Effector CD4-positive, alpha-beta T cell (primary cell): ENCODE measurements around the gene NTM.

Experiments
- DNase-seq: peaks from one replicate; pipeline ENCODE4 v3.0.0-alpha.2; 2020

The NTM gene

GRCh38 chr11:131654849-131655248 is 284.4 kb downstream of the NTM start:
- no peak for DNase-seq

- no peak for DNase-seq
Measured at GRCh38 chr11:131656179-131656838, 285.9 kb downstream of the NTM start.

GRCh38 chr11:131656839-131657211 is 286.4 kb downstream of the NTM start:
- no peak for DNase-seq

GRCh38 chr11:131658414-131658813 is 288.0 kb downstream of the NTM start:
- DNase-seq = no peak

- DNase-seq = no peak
Measured at GRCh38 chr11:131658952-131659351, 288.5 kb downstream of the NTM start.

GRCh38 chr11:131659931-131660330 is 289.5 kb downstream of the NTM start:
- no peak for DNase-seq

GRCh38 chr11:131661132-131661531 is 290.7 kb downstream of the NTM start:
- no peak for DNase-seq

- no peak for DNase-seq
Measured at GRCh38 chr11:131662317-131662972, 292.0 kb downstream of the NTM start.

GRCh38 chr11:131662993-131663392 is 292.6 kb downstream of the NTM start:
- DNase-seq = no peak

- no peak for DNase-seq
Measured at GRCh38 chr11:131663405-131664200, 293.2 kb downstream of the NTM start.

- DNase-seq = no peak
Measured at GRCh38 chr11:131664293-131664692, 293.9 kb downstream of the NTM start.

- DNase-seq = no peak
Measured at GRCh38 chr11:131664816-131665215, 294.4 kb downstream of the NTM start.

GRCh38 chr11:131665344-131665968 is 295.0 kb downstream of the NTM start:
- no peak for DNase-seq

GRCh38 chr11:131666006-131666405 is 295.6 kb downstream of the NTM start:
- DNase-seq = no peak

GRCh38 chr11:131666617-131667016 is 296.2 kb downstream of the NTM start:
- no peak for DNase-seq

- no peak for DNase-seq
Measured at GRCh38 chr11:131667566-131667965, 297.2 kb downstream of the NTM start.

GRCh38 chr11:131668500-131669400 is 298.3 kb downstream of the NTM start:
- DNase-seq = no peak

GRCh38 chr11:131669401-131669780 is 299.0 kb downstream of the NTM start:
- DNase-seq = no peak

- DNase-seq = no peak
Measured at GRCh38 chr11:131670876-131671275, 300.5 kb downstream of the NTM start.

GRCh38 chr11:131671320-131671719 is 300.9 kb downstream of the NTM start:
- no peak for DNase-seq

- no peak for DNase-seq
Measured at GRCh38 chr11:131671734-131672133, 301.3 kb downstream of the NTM start.

- no peak for DNase-seq
Measured at GRCh38 chr11:131672191-131672590, 301.8 kb downstream of the NTM start.
